Adrenal gland (tissue), 12 donors: ENCODE data around the gene MAP7. TPM values are rescaled to one million over a fixed set of nuclear protein-coding genes. Genes with fewer than 3 reads are reported as not detected.

ENCODE experiments used
- DNase-seq, 7 donors: peaks; one replicate each; pipeline ENCODE4 v3.0.0-alpha.2; 2019 to 2020
- H3K27ac ChIP-seq, 5 donors: fragments of 200-600 bp; sonication (generic) in 4 of 5; 1 replicate in 3 of 5; 2 replicates in 2 of 5; pipeline versions ENCODE4 v1.5.1 to v1.8.0; 2016 to 2020; ENCODE audit warnings: mild to moderate bottlenecking in 1 of 5
- H3K27me3 ChIP-seq: fragments of 200-600 bp; 2 replicates; pipeline ENCODE4 v1.8.0; 2021
- H3K36me3 ChIP-seq, 2 donors: fragments of 200-600 bp; replicated peaks in 1 of 2; 1 replicate in 1 of 2; 2 replicates in 1 of 2; pipeline versions ENCODE4 v1.5.1 to v1.8.0; 2018 to 2022
- H3K4me1 ChIP-seq, 2 donors: fragments of 200-600 bp; replicated peaks in 1 of 2; 1 replicate in 1 of 2; 2 replicates in 1 of 2; pipeline versions ENCODE4 v1.5.1 to v1.8.0; 2018 to 2021
- H3K4me3 ChIP-seq, 4 donors: fragments of 200-600 bp; sonication (generic) in 3 of 4; one replicate each; pipeline ENCODE4 v1.5.1; 2016 to 2018
- H3K9me3 ChIP-seq, 3 donors: fragments of 200-600 bp; sonication (generic) in 1 of 3; replicated peaks in 1 of 3; 1 replicate in 2 of 3; 2 replicates in 1 of 3; pipeline versions ENCODE4 v1.5.1 to v1.8.0; 2016 to 2021
- CTCF ChIP-seq, 6 experiments: fragments of 450-650 bp in 4 of 6; fragments of 200-600 bp in 2 of 6; sonication (generic) in 1 of 6; IDR thresholded peaks; 1 replicate in 5 of 6; 2 replicates in 1 of 6; pipeline versions ENCODE4 v1.5.1 to v1.8.0; 2016 to 2021; ENCODE audit warnings: antibody characterized with exemption in 6 of 6, mild to moderate bottlenecking in 2 of 6, moderate library complexity in 1 of 6
- POLR2A ChIP-seq, 2 donors: fragments of 450-650 bp; IDR thresholded peaks; one replicate each; pipeline ENCODE4 v1.6.1; 2017; ENCODE audit warnings: antibody characterized with exemption in 2 of 2, mild to moderate bottlenecking in 2 of 2, moderate library complexity in 1 of 2
- WGBS, 4 donors: extraction: QIAGEN DNeasy Blood & Tissue Kit in 2 of 4; methylation state at CpG; one replicate each; pipeline versions ENCODE4 v1.1.5 to v1.1.7; 2013 to 2017; 5-methylcytosine and 5-hydroxymethylcytosine counted together
- intact Hi-C, 2 donors: fragments of 100-400 bp; cut with DNase I; formaldehyde crosslinking; loops; one replicate each; pipeline versions ENCODE4 v1.14.1 to v1.15.0; 2022 to 2023
- polyA plus RNA-seq, 3 donors: library from polyadenylated mRNA; stranded (reverse); fragments of 200-250 nt in 2 of 3; fragments of 350-450 nt in 1 of 3; fragmentation: Illumina TruSeq in 1 of 3; extraction: RNeasy Lipid Tissue Mini Kit (QIAGEN cat#74804) in 1 of 3; gene quantifications; one replicate each; pipeline ENCODE4 v1.2.3, GENCODE V29; 2013 to 2014
- total RNA-seq, 9 donors: library from RNA; depleted of rRNA in 4 of 9; stranded (reverse); fragments of >200 nt in 4 of 9; fragments of 120-200 nt in 1 of 9; fragmentation: NEBNext Ultra II Directional in 1 of 9; extraction: Animal tissue kit (Norgen Biotek cat#: 25700) in 1 of 9; gene quantifications; one replicate each; pipeline versions ENCODE4 v1.1.0 to v1.2.4, GENCODE V29; 2013 to 2023
- donor health status: healthy with polysubstance abuse.
- donor health status: Bipolar disorder and iron deficiency.
- donor health status: DM: yes; HTN: yes; CAD: no.
- donor health status: DM: no; HTN: no; CAD: no.
- donor health status: DM: no; HTN: no; CAD: no.
- donor health status: DM: yes; HTN: yes; CAD: no.

MAP7 gene
- total and polyA plus RNA-seq, 12 donors = 4.7 to 31.6 (median 11.3) TPM

DNA sequence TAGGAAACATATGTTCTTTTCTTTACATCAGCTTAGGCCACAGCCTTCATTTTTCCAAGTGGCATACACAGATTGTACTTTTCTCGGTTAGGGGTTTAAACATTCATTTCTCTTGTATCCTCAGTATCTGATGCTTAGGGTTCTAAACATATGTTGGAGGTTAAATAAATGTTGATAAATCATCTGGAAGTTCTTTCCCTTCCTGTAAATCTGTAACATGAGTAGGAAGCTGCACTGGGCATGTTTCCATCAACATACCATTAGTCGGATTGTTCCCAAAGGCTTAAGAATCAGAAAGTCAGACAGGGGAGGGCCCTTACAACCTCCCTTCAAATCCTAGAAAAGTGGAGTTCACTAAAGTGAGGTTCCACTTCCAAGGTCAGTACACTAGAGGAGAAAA, 205.8 kb downstream of the MAP7 start:
- TF ChIP-seq CTCF (IDR thresholded peaks at IDR 0.05) = no peak
- no peak for TF ChIP-seq POLR2A (IDR thresholded peaks at IDR 0.05)
- Histone ChIP-seq H3K4me1 (peaks cover 0 to 16% of the 10 kb centered on the region in 2 donors), H3K27ac (no peak overlapping the region), H3K4me3 (no peak overlapping the region), H3K36me3 (no peaks in the 10 kb centered on the region), H3K9me3 (no peaks in the 10 kb centered on the region), H3K27me3 (no peaks in the 10 kb centered on the region)
- no peak for DNase-seq
- 75 to 92% (median 85%) methylated on average over 2 of the region's 2 CpGs for WGBS, 4 donors
- intact Hi-C loops = no loop called here

DNA sequence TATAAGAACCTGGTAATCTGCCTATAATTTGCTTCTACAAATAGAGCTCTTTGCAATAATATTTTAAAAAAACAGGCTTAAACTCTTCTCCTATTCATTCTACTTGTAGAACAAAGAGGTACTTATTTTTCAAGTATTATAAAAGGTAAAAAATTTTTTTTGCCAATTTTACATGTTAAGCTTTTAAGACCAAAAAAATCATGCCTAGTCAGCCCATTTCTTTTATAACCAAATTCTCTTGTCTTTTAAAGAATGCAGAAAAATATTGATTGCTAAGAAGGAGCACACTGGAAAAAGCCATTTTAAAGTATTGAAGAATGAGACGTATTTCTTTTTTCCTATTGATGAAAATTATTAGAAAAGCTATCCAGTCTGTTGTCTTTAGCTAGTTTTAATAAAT, 206.5 kb downstream of the MAP7 start:
- Histone ChIP-seq H3K4me1 (peaks cover 0 to 16% of the 10 kb centered on the region in 2 donors), H3K4me3 (no peak overlapping the region), H3K27ac (no peak overlapping the region), H3K36me3 (no peaks in the 10 kb centered on the region), H3K27me3 (no peaks in the 10 kb centered on the region), H3K9me3 (no peaks in the 10 kb centered on the region)
- intact Hi-C loops = no loop called here
- no peak for DNase-seq
- 87 to 93% (median 91%) methylated on average over 1 of the region's 1 CpG for WGBS, 4 donors
- TF ChIP-seq POLR2A (IDR thresholded peaks at IDR 0.05) = no peak
- TF ChIP-seq CTCF (IDR thresholded peaks at IDR 0.05) = no peak

DNA sequence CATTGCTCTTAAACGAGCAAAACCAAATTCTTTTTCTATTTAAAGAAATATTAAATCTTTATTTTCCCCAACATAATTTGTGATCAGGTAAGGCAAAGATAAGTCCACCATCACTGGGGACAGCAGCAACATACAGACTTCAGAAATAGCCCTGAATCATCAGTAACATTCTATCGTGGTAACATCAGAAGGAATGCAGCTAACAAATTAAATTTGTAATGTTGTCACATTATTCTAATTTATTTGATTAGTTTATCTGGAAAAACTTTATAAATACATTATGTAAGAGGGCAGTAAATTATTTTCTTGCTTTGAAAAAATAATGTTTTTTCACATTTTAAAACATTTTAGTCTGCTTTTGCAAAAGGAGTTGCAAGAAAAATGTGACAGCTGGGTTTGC, 206.9 kb downstream of the MAP7 start:
- Histone ChIP-seq H3K27me3 (no peaks in the 10 kb centered on the region), H3K4me1 (peaks cover 0 to 16% of the 10 kb centered on the region in 2 donors), H3K27ac (no peak overlapping the region), H3K4me3 (no peak overlapping the region), H3K9me3 (no peaks in the 10 kb centered on the region), H3K36me3 (no peaks in the 10 kb centered on the region)
- no peak for DNase-seq
- TF ChIP-seq CTCF (IDR thresholded peaks at IDR 0.05) (no peak), POLR2A (IDR thresholded peaks at IDR 0.05) (no peak)
- intact Hi-C loops = no loop called here
- WGBS, 4 donors = 21 to 33% (median 30%) methylated on average over 2 of the region's 2 CpGs

GRCh38 chr6:136341967-136342366, 208.3 kb downstream of the MAP7 start:
- intact Hi-C loops = no loop called here
- 82 to 94% (median 87%) methylated on average over 3 of the region's 3 CpGs for WGBS, 4 donors
- no peak for DNase-seq
- Histone ChIP-seq H3K36me3 (no peaks in the 10 kb centered on the region), H3K27ac (no peak overlapping the region), H3K27me3 (no peaks in the 10 kb centered on the region), H3K4me1 (peaks cover 0 to 16% of the 10 kb centered on the region in 2 donors), H3K9me3 (no peaks in the 10 kb centered on the region), H3K4me3 (no peak overlapping the region)
- no peak for TF ChIP-seq CTCF (IDR thresholded peaks at IDR 0.05)
- no peak for TF ChIP-seq POLR2A (IDR thresholded peaks at IDR 0.05)
